Measurements from ENCODE around the gene DCLK1. TPM values are rescaled to one million over a fixed set of nuclear protein-coding genes. Genes with fewer than 3 reads are reported as not detected.

DCLK1 gene
- total RNA-seq, 1 donor from 2014 or later: not detected

- Mint-ChIP-seq H3K27ac (no peak overlapping the region), H3K4me1 (ENCODE audit: low read depth) (no peaks in the 10 kb centered on the region), H3K27me3 (ENCODE audit: low read depth) (no peaks in the 10 kb centered on the region), H3K36me3 (ENCODE audit: low read depth) (no peaks in the 10 kb centered on the region), H3K9me3 (peaks cover 5% of the 10 kb centered on the region), H3K4me3 (ENCODE audit: low read depth) (no peak overlapping the region)
- no peak for DNase-seq (ENCODE audit: low spot score)
- intact Hi-C loops (cut with micrococcal nuclease): no loop called here
These were observed 228.1 kb downstream of the DCLK1 start for GRCh38 chr13:35903075-35903474.

DNA sequence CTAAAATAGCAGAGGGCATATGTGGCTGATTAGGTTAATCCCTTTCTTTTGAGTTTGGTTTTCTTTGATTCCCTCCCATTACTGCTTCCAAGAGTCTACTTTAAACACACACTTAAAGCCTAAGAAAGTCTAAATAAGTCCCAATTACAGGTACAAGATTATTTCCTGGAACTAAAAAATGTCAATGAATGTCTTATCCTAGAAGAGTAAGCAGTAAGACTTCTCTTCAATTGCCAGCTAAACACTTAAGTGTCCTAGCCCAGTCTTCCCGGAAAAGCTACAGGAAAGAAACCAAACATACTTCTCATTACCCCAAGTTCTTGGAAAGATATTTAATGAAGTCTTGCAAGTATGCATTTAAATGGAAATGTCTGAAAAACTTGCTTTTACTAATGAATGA is 233.1 kb downstream of the DCLK1 start:
- intact Hi-C loops (cut with micrococcal nuclease): no loop called here
- H3K9me3 Mint-ChIP-seq: no peaks in the 10 kb centered on the region
- no peaks in the 10 kb centered on the region for H3K4me1 Mint-ChIP-seq (ENCODE audit: low read depth)
- DNase-seq (ENCODE audit: low spot score): no peak
- H3K36me3 Mint-ChIP-seq (ENCODE audit: low read depth): no peaks in the 10 kb centered on the region
- H3K27me3 Mint-ChIP-seq (ENCODE audit: low read depth): no peaks in the 10 kb centered on the region
- no peak overlapping the region for H3K27ac Mint-ChIP-seq
- H3K4me3 Mint-ChIP-seq (ENCODE audit: low read depth): no peak overlapping the region

GRCh38 chr13:35894636-35895035 is 236.5 kb downstream of the DCLK1 start:
- DNase-seq (ENCODE audit: low spot score): no peak
- Mint-ChIP-seq H3K9me3 (no peaks in the 10 kb centered on the region), H3K27me3 (ENCODE audit: low read depth) (no peaks in the 10 kb centered on the region), H3K4me1 (ENCODE audit: low read depth) (no peaks in the 10 kb centered on the region), H3K27ac (no peak overlapping the region), H3K36me3 (ENCODE audit: low read depth) (no peaks in the 10 kb centered on the region), H3K4me3 (ENCODE audit: low read depth) (no peak overlapping the region)
- intact Hi-C loops (cut with micrococcal nuclease): no loop called here

DNA sequence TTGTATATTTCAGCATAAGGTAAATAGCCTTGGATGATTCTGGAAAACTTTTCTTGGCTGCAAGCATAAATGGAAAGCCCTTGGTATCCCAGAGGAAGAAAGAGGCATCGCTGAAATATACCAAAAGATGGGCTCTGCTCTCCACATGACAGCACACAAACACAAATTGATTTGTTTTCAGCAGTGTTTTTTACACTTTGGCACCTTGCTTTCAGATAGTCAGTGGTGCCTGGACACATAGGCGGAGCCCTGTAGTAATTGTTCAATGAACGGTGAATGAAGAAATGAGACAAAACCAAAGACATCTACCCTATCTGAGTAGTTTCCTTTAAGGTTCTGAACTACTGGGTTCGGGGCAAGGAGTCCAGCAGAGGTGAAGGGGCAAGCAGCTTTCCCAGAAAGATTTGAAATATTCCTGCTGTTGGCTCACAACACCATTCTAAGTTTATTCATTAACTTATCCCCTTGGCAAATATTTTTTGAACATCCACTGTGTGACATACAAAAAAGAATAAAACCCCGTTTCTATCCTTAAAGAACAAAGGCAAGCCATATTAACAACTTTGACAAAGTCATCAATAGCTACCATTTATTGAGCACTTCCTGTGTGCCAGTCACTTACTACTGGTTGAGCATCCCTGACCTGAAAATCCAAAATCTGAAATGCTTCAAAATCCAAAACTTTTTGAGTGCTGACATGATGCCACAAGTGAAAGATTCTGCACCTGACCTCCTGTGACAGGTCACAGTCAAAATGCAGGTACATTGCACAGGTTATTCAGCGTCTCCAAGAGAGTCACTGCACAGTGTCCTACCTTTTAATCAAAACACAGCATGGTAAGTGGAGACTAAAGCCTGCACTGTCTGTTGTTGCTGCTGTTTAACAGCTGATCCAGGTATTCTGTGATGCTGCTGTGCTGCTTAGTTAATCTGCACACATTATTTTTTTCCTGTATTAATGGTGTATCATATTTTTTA is 238.1 kb downstream of the DCLK1 start:
- Mint-ChIP-seq H3K36me3 (ENCODE audit: low read depth) (no peaks in the 10 kb centered on the region), H3K4me1 (ENCODE audit: low read depth) (no peaks in the 10 kb centered on the region), H3K4me3 (ENCODE audit: low read depth) (no peak overlapping the region), H3K27me3 (ENCODE audit: low read depth) (no peaks in the 10 kb centered on the region), H3K27ac (no peak overlapping the region), H3K9me3 (no peaks in the 10 kb centered on the region)
- no peak for DNase-seq (ENCODE audit: low spot score)
- intact Hi-C loops (cut with micrococcal nuclease): no loop called here

- no peak for DNase-seq (ENCODE audit: low spot score)
- Mint-ChIP-seq H3K27ac (no peak overlapping the region), H3K4me3 (ENCODE audit: low read depth) (no peak overlapping the region), H3K27me3 (ENCODE audit: low read depth) (no peaks in the 10 kb centered on the region), H3K4me1 (ENCODE audit: low read depth) (no peaks in the 10 kb centered on the region), H3K9me3 (no peaks in the 10 kb centered on the region), H3K36me3 (ENCODE audit: low read depth) (no peaks in the 10 kb centered on the region)
- intact Hi-C loops (cut with micrococcal nuclease): no loop called here
These were observed 239.4 kb downstream of the DCLK1 start for GRCh38 chr13:35891507-35892441.

GRCh38 chr13:35889560-35889959 is 241.6 kb downstream of the DCLK1 start:
- intact Hi-C loops (cut with micrococcal nuclease): no loop called here
- H3K27me3 Mint-ChIP-seq (ENCODE audit: low read depth): no peaks in the 10 kb centered on the region
- H3K27ac Mint-ChIP-seq: no peak overlapping the region
- no peak for DNase-seq (ENCODE audit: low spot score)
- H3K4me1 Mint-ChIP-seq (ENCODE audit: low read depth): no peaks in the 10 kb centered on the region
- no peak overlapping the region for H3K4me3 Mint-ChIP-seq (ENCODE audit: low read depth)
- no peaks in the 10 kb centered on the region for H3K36me3 Mint-ChIP-seq (ENCODE audit: low read depth)
- no peaks in the 10 kb centered on the region for H3K9me3 Mint-ChIP-seq

GRCh38 chr13:35888981-35889380 is 242.2 kb downstream of the DCLK1 start:
- Mint-ChIP-seq H3K4me3 (ENCODE audit: low read depth) (no peak overlapping the region), H3K27ac (no peak overlapping the region), H3K9me3 (no peaks in the 10 kb centered on the region), H3K36me3 (ENCODE audit: low read depth) (no peaks in the 10 kb centered on the region), H3K4me1 (ENCODE audit: low read depth) (no peaks in the 10 kb centered on the region), H3K27me3 (ENCODE audit: low read depth) (no peaks in the 10 kb centered on the region)
- intact Hi-C loops (cut with micrococcal nuclease): no loop called here
- no peak for DNase-seq (ENCODE audit: low spot score)

DNA sequence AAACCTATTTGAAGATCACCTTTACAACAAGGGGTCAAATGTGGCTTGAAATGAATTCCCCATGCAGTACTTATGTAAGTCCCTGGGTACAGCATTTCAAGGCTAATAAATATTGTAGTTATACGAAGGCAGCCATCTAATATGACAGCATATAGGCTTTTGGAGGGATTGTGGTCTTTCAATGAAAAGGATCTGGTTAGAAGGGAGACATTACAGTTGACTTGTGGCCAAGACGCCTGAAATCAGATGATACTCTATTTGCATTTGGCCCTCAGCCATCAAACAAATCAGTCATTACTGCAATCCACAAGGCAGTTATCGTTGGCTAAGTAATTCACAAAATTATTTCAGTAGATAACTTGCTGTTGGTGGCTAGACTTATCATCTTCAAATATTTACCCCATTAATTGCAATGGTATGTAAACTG is 242.7 kb downstream of the DCLK1 start:
- no peaks in the 10 kb centered on the region for H3K9me3 Mint-ChIP-seq
- no peak for DNase-seq (ENCODE audit: low spot score)
- H3K27me3 Mint-ChIP-seq (ENCODE audit: low read depth): no peaks in the 10 kb centered on the region
- intact Hi-C loops (cut with micrococcal nuclease): no loop called here
- no peaks in the 10 kb centered on the region for H3K4me1 Mint-ChIP-seq (ENCODE audit: low read depth)
- no peaks in the 10 kb centered on the region for H3K36me3 Mint-ChIP-seq (ENCODE audit: low read depth)
- no peak overlapping the region for H3K27ac Mint-ChIP-seq
- no peak overlapping the region for H3K4me3 Mint-ChIP-seq (ENCODE audit: low read depth)

DNA sequence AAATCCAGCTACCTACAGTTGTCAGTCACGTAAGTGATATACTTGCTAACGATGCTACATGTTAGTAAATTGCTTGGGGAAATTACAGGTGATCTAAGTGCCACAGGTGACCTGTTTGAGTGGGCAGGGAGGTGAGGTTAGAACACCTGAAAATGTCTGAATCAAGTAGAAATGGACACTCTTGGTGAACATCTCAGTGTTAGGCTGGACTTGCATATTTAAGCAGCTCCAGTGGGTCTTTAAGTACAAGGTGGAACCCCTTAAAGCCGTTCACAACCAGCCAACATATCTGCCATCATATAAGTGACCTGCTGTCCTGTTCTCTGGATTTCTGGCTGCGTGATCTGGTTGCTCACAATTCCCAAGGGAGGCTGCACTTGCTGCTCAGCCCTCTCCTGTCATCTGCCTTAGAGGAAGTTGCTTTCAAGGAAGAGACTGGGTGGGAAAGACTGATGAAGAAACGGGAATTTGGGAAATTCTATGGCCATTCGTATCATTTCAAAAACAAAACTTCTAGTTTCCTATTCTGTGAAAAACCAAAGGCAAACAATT is 244.0 kb downstream of the DCLK1 start:
- Mint-ChIP-seq H3K4me1 (ENCODE audit: low read depth) (no peaks in the 10 kb centered on the region), H3K4me3 (ENCODE audit: low read depth) (no peak overlapping the region), H3K27ac (no peak overlapping the region), H3K36me3 (ENCODE audit: low read depth) (no peaks in the 10 kb centered on the region), H3K9me3 (no peaks in the 10 kb centered on the region), H3K27me3 (ENCODE audit: low read depth) (no peaks in the 10 kb centered on the region)
- DNase-seq (ENCODE audit: low spot score): no peak
- intact Hi-C loops (cut with micrococcal nuclease): no loop called here

GRCh38 chr13:35886332-35887114 is 244.7 kb downstream of the DCLK1 start:
- Mint-ChIP-seq H3K4me3 (ENCODE audit: low read depth) (no peak overlapping the region), H3K36me3 (ENCODE audit: low read depth) (no peaks in the 10 kb centered on the region)

DNA sequence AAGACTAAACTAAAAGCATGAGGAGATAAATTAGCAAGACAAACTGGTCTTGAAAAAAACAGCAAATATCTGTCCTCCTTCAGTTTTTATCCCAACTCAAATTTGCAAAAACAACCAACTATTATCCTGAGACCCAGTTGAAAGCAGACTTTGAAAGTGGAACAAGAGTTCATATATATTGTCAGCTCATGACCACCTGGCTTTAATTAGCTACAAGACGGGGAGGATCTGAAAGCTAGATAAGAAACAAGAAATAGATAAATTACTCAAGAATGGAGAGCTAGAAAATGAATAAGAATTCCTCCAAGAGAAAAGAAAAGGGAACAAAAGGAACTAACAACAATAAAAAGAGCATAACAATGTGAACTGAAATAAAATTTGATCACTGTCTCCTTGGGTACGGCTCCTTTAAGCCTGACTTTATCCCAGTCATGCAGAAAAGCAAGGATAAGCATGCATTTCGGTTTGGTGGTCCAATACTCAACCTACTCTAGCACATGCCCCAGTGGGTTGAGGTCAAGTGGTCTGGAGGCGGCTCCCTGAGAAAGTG is 246.9 kb downstream of the DCLK1 start:
- no peak for DNase-seq (ENCODE audit: low spot score)
- no peak overlapping the region for H3K27ac Mint-ChIP-seq
- H3K27me3 Mint-ChIP-seq (ENCODE audit: low read depth): no peaks in the 10 kb centered on the region
- no peak overlapping the region for H3K4me3 Mint-ChIP-seq (ENCODE audit: low read depth)
- intact Hi-C loops (cut with micrococcal nuclease): no loop called here
- no peaks in the 10 kb centered on the region for H3K4me1 Mint-ChIP-seq (ENCODE audit: low read depth)
- no peaks in the 10 kb centered on the region for H3K36me3 Mint-ChIP-seq (ENCODE audit: low read depth)
- H3K9me3 Mint-ChIP-seq: no peaks in the 10 kb centered on the region

More at GRCh38 chr13:35886332-35887114, 244.7 kb downstream of the DCLK1 start:
- Mint-ChIP-seq H3K27ac (no peak overlapping the region), H3K27me3 (ENCODE audit: low read depth) (no peaks in the 10 kb centered on the region), H3K9me3 (no peaks in the 10 kb centered on the region), H3K4me1 (ENCODE audit: low read depth) (no peaks in the 10 kb centered on the region)
- DNase-seq (ENCODE audit: low spot score): no peak
- intact Hi-C loops (cut with micrococcal nuclease): no loop called here
